ENCODE data around the gene SMIM44.

DNA sequence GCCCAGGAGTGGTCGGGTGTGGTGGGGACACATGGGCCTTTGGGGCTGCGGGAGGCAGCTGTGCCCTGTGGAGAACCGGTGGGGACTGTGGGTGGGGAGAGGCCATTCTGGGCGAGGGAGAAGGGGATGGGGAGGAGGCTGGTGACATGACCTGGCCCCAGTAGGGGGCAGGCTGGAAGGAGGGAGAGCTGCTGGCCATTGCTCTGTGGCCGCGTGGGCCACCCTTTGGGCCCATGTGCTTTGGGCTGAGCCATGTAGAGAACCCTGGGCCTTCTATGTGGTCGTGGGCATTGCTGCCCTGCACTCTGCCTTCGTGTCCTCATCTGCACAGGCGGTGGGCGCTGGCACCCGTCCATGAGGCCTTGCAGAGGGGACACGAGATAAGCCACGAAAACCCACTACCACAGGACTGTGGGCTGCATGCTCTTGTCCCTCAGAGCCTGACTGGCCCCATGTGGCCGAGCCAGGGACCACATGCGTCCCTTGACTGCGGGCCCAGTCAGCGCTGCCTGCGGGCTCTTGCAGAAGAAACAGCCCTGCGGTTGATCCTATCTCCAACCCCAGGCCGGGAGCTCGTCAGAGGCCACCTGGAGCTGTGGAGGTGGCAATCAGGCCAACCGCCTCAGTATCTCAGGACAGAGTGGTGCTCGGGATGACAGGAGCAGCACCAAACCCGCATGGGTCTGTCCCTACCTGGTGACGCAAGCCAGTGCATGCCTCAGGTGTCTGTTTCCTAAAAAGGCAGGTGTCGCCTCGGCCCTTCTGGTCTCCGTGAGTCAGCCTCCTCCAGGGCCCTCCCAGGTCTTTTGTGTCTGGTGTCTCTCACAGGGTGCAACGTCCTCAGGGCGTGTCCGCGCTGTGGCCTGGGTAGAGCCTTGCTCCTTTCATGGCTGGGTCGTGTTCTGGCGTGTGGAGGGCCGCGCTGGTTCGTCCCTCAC, 37.2 kb upstream of the SMIM44 start:
- no peak for TF ChIP-seq EZH2 (IDR thresholded peaks at IDR 0.05)
- TF ChIP-seq POLR2AphosphoS5 (IDR thresholded peaks at IDR 0.05; ENCODE audit: borderline replicate concordance, low read depth, low read length), result no peak
- TF ChIP-seq FOXP2 (optimal IDR thresholded peaks at IDR 0.05; ENCODE audit: control extremely low read depth, extremely low read length, insufficient read depth), result no peak
